Glomerular endothelial cell (primary cell): ENCODE results near the gene TTI1. TPM values are rescaled to one million over a fixed set of nuclear protein-coding genes. Genes with fewer than 3 reads are reported as not detected.

ENCODE experiments used
- DNase-seq: peaks from one replicate; pipeline ENCODE4 v3.0.0-alpha.2; 2011; ENCODE audit warnings: low read depth, low spot score; ENCODE audit errors: extremely low read depth
- total RNA-seq: library from RNA; depleted of rRNA; stranded (reverse); fragments of >200 nt; gene quantifications from 2 replicates; pipeline ENCODE4 v1.2.3, GENCODE V29; 2015

TTI1 gene
- total RNA-seq, result 12.9 and 17.1 TPM in 2 replicates

DNA sequence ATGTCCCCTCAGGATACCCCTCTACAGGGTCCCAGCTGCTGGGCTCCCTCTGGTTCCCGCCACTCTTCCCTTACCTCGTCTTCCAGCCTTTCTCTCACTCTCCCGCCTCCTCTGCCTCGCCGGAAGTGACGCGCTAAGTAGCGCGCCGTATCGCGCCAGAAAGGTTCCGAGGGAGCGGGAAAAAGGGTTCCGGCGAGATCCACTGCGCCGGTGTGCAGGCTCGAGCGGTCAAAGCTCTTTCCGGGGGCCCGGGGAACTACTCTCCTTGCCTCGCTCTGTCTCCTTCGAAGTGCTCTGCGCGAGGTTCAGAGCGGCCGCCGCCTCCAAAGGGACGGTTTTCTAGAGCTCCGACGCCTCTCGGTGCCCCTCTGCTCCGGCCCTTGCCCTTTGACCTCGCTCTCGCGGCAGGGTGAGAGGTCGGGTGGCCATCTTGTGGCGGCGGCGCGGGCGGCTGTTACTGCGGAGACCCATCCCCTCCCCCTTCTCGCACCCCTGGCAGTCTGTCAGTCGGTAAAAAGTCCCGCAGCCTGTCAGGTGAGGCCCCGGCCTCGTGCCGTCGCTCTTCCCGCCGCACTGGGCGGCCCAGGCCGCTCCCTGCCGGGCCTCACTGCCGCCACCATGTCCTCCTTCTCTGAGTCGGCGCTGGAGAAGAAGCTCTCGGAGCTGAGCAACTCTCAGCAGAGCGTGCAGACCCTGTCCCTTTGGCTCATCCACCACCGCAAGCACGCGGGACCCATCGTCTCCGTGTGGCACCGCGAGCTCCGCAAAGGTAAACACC lies at the start of gene TTI1, which contains the start of gene RPRD1B:
Gene TTI1, minus strand, starts transcription at position 127 of the 778 bp plus-strand sequence. CDS start 19,640 bp downstream, outside the sequence.
Gene RPRD1B, plus strand, starts transcription at position 417 of the 778 bp plus-strand sequence. Its CDS starts 202 bp downstream, at position 619.
- DNase-seq, result peak; percentile 47

DNA sequence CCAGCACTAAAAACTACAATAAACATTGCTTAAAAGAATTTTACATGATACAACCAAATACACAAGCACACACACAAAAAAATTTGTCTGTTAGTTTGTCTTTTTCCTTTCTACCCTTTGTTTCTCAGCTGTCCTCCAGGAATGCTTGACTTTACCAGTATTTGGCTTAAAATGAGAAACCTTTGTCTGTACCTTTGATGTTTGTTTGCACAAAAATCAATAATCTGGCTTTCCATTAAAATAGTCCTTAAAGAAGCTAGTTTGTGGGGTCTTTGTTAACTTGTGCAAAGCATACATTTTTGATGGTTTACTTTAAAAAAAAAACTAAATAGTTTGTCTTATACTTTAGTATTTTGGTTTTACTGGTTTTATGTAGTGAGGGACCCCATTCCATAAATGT lies 49.6 kb upstream of the TTI1 start:
- no peak for DNase-seq

DNA sequence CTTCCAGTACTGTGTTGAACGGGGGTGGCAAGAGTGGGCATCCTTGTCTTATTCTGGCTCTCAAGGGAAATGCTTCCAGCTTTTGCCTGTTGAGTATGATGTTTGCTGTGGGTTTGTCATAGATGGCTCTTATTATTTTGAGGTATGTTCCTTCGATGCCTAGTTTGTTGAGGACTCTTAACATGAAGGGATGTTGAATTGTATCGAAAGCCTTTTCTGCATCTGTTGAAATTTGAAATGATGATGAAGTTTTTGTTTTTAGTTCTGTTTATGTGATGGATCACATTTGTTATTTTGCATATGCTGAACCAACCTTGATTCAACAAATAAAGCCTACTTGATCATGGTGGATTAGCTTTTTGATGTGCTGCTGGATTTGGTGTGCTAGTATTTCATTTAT lies 48.3 kb upstream of the TTI1 start:
- no peak for DNase-seq

DNA sequence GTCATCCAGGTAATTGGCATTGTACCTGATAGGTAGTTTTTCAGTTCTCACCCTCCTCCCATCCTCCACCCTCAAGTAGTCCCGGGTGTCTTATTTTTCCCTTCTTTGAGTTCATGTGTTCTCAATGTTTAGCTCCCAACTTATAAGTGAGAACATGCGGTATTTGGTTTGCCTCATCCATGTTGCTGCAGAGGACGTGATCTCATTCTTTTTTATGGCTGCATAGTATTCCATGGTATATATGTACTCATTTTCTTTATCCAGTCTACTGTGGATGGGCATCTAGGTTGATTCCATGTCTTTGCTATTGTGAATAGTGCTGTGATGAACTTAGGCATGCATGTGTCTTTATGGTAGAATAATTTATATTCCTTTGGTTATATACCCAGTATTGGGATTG lies 46.1 kb upstream of the TTI1 start:
- no peak for DNase-seq

DNA sequence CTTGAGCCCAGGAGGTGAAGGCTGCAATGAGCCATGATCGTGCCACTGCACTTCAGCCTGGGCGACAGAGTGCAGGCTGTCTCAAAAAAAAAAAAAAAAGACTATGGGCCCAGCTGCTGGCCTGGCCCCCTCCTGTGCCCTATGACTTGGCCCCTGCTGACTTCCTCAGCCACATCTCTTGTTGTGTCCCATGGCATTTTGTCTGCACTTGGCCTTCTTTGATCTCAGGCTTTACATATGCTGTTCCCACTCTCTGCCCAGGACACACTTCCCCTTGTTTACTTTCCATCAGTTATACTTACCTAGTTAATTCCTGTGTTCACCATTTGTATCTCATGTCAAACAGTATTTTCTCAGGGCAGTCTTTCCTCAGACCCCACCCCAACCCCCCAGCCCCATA lies 44.8 kb upstream of the TTI1 start:
- DNase-seq, result no peak

DNA sequence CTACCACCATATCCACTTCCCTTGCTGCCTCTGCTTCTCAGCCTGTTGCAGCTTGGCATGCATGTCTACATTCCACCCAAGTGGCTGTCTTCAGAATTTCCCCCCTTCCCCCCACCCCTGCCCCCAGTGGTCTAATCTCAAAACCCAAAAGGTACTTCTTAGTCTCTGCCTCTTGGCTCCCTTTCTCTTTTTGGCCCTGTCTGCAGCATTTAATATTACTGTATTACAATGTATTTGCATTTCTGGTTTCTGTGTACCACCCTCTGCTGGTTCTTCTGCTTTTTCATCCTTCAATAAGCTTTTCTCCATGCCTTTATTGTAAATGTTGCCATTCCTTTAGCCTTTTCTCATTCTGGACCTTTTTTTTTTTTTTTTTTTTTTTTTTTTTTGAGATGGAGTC lies 43.3 kb upstream of the TTI1 start:
- DNase-seq, result no peak

DNA sequence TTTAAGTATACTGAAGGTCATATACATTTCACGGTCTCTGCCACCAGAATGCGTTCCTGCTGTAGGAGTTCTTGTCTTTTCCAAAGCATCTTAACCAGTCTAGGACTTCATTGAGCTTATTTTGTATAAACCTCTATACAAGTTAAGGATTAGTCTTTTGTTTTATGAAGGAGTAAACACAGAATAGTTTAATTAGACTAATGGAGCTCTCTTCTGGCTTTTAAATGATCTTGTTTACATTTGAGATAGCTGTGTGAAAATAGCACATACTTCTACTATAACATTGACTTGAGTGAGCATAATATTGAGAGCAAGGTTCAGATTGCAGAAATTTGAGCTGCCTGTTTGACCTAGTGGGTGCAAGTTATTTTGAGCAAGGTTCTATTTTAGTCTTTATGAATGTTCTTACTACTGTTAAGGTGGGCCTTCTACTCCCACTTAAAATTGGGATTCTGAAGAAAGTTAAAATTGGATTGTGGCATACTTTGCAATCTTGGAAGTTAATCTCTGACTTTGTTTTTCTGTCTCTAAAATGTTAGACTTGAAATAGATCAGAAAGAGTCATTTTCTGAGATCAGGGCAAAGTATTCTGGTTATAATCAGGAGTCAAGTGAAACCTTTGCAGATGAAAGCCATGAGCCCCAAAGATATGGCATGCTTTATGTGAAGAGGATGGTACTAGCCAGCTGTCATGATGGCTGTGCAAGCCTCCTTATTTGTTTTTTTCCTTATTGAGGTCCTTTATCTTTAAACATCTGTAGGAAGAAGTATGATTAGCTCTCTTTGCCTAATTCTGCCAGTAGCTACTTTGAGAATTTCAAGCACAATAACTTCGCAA lies 42.1 kb upstream of the TTI1 start:
- DNase-seq, result no peak

DNA sequence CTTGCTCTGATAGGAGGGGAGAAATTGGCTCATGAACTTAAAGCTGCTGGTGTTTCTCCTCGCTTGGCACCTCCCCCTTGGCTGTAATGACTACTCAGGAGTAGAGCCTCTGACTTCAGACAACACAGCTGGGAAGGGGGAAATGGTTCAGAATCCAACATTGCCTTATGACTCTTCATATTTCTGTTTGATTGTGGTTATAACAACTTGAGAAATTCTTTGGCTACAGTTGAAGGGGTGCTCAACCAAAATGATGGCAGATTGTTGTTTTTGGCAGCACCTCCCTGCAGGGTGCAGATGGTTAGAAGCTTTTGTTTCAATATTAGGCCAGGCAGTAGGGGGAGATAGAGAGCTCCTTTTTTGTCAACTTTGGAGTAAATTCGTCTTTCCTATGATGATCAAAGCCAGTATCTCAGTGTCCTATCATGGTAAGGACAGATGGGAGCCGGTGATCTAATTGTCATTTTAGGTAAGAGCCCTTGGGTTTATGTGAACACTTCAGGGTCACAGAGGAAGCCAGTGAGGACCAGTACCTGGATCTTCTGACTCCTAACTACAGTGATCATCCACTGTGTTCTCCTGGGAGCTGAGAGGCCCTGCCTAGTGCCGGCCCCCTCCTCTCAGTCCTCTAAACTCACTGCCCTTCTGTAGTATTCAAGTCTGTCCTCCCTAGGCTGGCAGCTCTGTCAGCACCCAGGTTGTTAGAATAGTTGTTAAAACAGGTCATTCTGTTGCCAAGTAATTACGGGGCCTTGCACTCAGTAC lies 40.2 kb upstream of the TTI1 start:
- peak; percentile 68 for DNase-seq

DNA sequence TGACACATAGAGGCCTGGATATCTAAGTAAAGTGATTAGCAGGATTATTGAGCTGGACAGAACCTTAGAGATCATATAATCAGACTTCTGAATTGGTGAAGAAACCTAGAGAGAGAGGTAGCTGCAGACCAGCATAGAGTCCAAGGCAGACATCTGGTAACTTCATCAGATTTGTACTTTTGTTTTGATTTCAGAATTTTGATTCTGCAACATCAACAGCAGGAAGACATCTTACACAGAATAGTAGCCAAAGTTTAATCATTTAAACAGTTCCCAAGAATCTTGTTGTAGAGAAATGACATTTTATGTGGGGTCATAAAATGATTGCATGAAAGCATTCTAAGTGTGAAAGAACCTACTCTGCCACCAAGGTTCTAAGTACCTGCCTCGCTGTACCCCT lies 39.6 kb upstream of the TTI1 start:
- no peak for DNase-seq

DNA sequence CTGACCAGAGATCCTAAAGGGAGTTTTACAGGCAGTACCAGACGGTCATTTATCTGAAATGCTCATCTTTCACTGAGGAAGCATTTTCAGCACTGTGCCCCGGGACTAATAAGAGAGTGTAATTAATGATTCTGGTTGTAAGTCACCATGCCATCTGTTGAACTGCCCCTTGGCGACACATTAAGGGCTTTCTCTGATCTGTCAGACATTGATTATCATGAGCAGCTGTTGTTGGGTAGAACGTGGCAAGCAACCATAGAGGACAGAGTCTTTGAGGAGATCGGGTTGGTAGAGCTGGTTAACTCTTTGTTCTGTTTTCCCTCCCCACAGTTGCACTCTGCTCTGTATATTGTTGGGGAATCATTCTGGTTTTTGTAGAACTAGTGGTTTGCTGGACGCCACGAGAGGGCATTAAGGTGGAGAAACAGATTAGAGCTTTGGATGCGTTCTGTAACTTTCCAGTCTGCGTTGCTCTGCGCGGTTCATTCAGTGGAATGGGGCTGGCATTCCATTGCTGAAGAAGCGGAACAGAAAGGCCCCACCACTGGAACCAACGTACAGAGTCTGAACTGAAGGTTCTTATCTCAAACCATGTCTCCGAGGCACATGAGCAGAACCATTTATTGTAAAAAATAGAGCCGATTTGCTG lies 34.6 kb upstream of the TTI1 start:
- DNase-seq, result no peak

DNA sequence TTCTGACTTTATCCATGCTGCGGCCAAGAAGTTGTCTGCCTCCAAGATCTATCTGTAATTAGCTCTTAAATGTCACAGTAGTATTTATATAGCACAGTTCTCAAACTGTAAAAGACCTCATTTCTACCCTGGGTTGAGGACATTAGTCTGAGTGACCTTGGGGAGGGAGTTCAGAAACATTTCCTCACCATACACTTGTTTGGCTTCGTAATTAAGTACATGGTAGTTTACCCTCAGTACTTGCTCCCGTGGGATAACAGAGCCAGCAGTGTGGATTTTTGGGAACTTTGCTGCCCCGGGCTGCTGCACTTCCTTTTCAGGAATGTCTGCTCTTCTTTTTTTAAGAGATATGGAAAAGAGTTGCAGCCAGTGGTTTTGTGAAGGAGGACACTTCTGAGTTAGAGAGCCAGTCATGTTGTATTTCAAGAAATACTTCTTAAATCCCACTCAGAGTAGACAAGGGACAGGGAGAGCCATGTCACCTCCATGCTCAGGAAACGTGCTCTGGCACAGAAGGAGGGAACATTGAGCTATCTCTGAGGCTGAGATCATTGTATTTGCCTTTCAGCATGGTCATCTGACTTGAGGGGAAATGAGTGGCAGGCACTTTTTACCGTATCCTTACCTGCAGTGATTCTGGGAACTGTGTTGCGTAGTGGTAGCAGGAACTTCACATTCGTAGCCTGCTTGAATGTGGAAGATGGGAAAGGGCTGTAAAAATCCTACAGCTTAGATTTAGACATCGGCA lies 33.9 kb upstream of the TTI1 start:
- no peak for DNase-seq

DNA sequence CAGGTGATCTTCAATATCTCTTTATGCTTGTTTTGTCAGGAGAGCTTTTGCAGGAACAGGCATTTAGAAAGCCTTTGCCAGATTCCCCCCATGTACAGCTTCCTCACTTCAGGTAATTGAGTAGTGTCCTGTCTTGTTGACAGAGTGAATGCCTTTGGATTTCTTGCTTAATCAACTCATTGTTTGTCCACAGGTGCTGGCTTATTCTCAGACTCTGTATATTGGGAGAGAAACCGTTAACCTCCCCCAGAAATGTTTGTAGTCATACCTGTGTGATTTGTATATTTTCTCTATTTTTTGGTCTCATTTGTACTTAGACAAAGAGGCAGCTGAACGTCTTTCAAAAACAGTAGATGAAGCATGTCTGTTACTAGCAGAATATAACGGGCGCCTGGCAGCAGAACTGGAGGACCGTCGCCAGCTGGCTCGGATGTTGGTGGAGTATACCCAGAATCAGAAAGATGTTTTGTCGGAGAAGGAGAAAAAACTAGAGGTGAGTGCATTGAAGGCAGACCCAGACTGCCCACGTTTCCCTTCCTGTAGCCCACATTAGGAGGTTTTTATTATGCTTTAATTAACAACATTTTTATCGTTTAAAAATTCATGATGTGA lies 32.6 kb upstream of the TTI1 start:
- DNase-seq, result no peak

DNA sequence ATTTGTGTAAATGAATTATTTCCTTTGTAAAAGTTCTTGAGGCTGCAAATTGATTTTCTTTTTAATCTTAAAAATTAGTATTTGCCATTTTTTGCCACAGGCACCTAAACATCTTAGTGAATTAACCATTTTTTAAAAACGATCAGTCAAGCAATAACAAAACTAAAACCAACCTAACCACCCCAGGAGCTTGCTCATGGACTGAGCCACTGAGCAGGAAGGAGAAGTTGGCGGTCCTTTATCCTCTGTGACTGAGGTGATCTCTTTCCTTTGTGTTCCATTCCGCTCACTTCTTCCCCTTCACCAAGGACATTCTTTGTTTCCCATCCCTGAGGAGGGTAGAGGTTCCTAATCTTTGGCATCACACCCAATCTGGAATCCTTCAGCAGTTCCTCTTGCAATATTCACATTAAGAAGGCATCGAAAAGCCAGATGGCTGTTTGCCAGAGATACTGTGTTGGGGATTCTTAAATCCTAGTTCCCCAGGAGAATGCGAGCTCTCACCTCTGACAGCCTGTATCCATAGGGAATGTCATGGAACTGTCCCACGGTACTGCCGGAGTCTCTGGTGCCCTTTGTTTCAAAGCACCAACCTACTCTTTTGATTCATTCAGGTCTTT lies 30.8 kb upstream of the TTI1 start:
- no peak for DNase-seq

DNA sequence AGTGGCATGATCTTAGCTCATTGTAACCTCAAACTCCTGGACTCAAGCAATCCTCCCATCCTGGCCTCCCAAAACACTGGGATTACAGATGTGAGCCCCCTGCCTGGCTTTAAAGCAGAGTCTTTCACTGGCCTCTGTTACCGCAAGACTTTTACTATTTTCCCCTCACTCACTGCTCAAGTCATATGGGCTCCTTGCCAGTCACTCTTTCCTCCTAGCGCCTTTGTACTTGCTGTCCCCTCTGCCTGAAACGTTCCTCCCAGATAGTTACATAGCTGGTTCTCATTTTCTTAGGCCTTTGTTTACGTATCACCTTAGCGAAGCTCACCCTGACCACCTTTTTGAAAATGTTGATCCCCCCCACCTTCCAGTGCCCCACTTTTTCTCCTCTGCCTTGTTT lies 29.6 kb upstream of the TTI1 start:
- DNase-seq, result no peak

DNA sequence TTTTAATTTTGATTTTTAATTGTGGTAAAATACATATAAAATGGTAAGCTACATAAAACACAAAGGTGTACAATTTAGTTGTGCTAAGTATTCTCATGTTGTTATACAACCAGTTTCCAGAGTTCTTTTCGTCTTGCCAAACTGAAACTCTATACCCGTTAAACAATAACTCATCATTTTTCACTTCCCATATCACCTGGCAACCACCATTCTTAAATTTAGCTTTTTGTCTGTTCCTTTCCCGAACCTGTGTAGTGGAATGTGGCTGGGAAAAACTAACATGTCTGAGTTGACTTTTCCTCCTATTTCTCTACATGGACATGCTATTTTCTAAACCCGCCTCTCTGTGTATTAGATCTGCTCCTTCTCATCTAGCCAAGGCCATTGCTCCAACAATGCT lies 27.9 kb upstream of the TTI1 start:
- no peak for DNase-seq

DNA sequence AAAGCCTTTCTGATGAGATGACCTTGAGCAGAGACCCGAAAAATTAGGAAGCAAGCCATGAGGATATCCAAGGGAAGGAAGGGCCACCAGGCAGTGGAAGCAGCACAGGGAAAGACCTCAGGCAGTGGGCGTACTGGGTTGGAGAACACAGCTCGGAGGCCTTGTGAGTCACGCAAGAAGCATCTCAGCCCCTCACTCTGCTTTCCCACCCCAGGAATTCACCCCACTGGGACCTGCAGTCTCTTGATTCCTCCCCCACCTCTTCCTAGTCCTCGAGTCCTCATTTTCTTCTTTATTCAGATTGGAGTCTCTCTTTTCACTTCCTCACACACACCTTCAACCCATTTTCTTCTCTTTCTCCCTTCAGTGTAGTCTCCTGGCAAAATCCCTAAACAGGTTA lies 27.3 kb upstream of the TTI1 start:
- no peak for DNase-seq

DNA sequence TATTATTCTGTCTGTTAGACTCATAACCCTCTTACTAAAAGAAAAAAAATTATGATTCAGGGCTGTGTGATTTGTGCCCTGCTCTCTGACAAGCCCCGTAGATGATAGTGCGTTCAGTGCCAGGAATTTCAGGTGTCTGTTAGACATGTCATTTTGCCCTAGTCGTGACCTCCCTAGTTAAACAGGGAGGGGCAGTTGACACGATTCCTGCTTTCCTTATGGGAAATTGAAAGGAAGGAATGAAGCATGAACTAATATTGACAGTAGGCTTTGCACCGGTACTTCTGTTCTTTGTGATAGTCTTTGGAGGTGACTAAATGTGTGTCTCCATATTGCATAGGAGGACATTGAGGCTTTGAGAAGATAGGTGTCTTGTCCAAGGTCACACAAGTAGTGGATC lies 26.6 kb upstream of the TTI1 start:
- DNase-seq, result no peak

DNA sequence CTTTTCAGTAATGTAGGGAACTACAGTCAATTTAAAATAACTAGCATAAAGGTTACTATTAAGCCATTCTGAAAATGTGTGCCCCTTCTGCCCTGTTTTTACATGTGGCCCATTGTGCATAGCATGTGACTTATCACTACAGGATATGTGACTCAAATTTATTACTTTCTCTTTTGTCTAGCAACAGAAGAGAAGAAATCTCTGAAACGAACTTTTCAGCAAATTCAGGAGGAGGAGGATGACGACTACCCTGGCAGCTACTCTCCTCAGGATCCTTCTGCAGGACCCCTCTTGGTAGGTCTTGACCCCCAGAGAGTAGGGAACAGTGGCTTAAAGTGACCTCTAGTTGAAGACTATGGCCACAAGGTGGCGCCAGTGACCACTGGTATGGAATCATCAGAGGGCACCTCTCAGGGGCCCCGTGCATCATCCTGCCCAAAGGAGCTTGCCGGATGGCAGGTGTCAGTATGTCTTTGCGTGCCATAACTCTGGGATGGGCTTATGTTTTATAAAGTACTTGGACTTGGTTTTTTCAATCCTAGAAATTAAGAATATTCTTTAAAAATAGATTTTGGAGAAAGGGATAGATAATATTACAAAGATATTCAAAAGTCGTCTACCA lies 24.2 kb upstream of the TTI1 start:
- peak; percentile 54 for DNase-seq

DNA sequence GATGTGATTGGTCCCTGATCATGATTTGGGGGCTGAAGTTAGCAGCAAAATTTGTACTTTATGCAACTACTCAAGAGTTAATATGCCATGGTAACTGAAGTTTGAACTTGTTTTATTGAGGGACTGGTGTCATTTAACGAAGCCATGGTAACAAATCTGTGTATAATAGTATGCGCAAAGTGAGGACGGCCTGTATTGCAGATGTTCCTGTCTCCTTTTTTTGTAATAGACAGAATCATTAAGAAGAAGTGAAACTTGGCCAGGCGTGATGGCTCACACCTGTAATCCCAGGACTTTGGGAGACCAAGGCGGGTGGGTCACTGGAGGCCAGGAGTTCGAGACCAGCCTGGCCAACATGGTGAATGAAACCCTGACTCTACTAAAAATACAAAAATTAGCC lies 22.6 kb upstream of the TTI1 start:
- no peak for DNase-seq
